HG03558 (cell line): Measurements from ENCODE around the gene AGAP1.

Experiments
- ATAC-seq: cut with Tn5 transposase; IDR thresholded peaks from one replicate; pipeline ENCODE4 v1.9.1; 2021; ENCODE audit warnings: moderate number of reproducible peaks; ENCODE audit not compliant: unreplicated experiment; ENCODE audit errors: extremely low read depth

Gene AGAP1

DNA sequence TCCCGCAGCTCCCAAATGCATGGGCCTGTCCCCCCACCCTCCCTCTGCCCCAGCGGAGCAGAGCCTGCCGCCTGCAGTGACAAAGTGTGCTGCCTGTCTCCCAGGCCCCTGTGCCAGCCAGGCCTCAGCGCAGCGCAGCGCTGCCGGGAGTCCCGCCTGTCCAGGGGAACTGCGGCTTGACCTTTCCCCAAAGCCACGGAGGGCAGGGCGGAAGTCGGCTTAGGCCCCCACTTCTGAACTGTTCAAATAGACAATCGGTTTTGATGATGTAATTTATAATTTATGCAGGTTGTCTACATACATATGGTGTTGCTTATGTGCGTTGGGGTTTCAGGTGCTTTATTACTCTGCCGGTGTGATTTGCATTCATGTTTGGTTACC is 667.2 kb downstream of the AGAP1 start:
- ATAC-seq, result no peak

DNA sequence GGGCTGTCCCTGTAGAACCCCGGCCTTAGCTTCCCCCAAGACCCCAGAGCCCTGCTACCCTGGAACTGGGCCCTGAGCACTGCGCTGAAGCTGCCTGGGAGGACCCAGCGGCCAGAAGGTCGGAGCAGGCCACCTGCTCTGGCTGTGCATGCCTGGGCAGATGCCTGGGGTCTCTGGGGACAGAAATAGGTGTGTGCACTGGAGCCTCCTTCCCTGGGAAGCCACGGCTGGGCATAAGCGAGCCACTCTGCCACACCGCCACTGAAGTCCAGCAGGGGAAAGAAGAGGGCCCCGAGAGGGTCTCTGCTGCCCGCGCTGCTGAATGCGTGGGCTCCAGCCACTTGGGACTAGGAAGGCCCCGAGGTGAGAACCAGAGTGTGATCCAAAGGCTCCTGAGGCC is 667.7 kb downstream of the AGAP1 start:
- ATAC-seq, result no peak

DNA sequence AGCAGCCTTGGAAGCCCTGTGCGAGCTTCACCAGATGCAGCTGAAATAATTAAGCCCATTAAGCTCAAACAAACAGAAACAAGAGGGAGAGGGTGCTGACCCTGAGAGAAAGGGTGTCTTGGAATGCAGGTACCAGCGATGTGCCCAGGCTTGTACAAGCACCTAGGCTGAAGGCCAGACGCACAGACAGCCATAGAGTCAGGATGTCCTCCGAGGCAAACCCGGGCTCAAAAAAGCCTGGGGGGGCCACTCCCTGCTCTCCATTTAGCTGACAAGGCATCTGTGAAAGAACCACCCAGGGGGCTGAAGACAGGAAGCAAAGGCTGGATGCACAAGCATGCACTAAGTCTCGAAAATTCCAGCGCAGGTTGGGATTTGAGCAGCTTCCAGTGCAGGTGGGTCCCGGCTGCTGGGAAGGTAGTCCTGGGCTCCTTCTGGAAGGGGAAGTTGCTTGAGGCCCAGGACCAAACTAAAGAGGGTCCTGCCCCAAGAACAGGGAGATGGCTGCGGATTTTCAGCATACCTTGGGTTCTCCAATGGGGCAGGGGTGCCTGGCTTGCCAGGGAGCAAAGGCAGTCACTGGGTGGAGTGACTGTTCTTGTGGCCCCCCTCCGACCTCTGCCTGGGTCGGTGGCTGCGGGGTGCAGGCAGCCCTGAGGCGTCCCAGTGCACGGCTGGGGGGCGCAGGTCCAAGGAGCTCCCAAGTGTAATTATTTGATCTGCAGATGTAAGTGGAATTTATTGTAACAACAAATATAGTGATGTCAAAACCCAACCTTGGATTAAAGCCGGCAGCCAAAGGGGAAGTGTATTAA is 668.4 kb downstream of the AGAP1 start:
- ATAC-seq, result no peak

DNA sequence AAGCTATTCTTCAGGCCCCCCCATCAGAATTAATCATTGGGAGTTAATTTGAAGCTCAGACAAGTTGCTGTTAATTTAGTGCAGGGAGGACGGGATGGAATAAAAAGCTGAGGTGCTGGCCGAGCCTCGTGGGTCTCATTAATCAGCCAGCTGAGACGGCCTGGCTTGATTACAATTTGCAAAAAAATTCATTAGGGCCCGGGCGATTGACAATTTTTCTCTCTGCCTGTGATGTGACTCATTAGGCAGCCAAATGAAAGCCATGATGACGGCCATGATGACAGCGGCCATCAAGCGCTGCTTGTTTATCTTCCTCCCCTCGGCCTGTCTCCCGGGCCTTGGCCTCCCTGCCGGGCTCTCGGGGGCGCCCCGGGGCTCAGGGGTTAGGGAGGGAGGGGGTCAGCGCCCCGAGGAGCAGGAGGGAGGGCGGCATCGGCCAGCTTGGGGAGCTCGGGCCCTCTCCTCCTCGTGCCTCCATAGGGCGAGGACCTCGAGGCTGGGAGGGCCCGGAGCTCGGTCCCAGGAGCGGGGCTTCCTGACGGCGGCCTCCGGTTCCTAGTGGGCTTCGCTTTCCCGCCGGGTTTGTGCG is 669.1 kb downstream of the AGAP1 start:
- ATAC-seq, result no peak

DNA sequence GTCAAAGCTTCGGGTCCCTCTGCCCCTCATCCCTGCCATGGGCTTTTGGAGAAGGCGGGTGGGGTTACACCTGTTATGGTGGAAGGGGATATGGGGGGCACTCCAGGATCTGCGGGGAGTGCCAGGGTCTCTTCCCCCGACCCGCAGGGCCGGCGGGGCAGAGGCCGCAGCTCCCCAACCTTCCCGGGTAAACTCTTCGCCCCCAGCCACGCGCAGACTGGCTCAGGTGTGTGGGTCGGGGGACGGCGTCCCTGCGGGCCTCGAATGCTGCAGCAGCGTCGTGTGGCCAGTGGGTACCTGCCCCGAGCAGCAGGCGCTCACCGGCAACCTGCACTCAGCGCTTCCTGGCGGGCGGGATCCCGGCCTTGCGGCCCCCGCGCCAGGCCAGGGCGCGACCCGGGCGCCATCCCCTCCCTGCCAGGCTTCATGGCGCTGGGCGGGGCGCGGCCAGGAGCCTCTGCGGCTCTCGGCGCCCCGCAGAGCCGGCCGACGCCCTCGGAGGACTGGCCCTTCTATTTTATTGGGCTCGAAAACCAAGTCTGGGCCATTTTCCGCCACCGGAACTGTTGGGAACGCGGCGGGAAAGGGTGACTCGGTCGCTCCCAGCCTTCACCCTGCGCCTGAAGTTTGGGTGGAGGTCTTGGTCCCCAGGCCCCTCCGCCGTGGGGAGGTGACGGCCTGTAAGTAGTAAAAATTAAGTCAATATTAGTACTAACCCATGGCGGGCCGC is 669.8 kb downstream of the AGAP1 start:
- no peak for ATAC-seq

DNA sequence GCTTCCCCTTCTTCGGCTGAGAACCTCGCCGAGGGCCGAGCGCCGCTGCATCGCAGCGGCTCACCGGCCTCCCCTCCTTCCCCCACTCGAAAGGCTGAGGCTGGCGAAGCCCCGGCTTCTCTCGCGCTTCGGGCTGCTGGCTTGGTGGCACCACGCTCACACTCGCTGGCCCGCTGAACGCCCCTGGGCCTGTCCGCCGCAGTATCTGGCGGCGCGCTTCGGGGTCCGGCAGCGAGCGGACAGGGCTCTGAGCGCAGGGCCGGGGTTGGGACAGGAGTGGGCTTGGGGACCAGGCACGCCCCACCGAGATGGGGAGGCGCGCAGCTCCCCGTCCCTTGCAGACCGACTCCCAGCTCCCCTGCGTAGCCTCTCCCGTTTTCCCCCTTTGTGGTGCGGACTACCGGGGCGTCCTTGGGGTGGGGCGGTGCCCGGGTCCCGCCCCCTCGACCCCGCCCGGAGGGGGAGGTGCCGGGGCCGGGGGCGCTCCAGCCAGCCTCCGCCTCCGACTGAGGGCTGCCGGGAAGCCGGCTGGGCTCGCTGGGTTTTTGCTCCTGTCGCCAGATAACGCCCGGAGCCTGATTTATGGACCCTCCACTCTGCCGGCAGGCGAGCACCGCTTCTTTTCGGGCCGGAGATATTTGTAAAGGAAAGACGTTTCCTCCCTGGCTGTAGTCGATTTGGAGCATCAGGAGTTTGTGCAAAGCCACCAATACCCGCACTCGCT is 670.5 kb downstream of the AGAP1 start:
- ATAC-seq, result no peak

DNA sequence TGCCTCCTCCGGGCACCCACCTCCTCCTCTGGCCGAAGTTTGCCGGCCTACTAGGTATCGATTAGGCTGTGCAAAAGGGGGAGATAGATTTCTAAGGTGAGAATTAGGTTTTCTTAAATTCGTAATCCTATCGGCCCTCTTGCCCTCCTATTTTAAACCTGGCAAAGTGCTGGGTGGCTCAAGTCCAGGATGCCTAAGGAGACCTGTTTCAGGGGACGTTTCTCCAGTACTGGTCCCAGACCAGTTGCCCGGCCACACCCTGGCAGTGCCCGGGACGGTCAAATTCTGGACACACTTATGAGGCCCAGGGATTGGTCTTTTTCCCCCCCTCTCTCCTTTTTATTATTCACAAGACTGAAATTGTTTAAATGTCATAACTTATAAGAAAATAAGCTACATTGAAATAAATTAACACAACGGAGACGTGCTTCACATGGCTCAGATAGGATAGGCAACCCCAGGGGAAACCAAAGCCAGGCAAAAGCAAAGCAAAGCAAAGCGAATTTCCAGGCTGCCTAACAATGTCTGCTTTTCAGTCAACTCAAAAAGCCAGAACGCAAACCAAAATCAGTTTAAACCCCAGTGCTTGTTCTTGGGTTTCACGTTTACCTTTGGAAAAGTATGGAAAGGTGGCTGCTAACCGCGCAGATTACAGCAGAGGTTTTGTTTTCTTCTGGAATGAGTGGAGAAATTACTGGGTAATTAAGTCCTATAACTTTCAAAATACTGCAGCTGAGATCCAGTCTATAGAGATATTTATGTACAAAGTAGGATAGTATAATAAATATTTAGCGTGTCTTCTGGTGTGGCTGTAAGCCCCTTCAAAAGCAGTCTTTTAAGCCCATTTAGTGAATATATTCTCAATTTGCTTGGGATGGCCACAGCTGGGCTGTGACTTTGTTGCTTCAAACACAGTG is 671.3 kb downstream of the AGAP1 start:
- no peak for ATAC-seq

DNA sequence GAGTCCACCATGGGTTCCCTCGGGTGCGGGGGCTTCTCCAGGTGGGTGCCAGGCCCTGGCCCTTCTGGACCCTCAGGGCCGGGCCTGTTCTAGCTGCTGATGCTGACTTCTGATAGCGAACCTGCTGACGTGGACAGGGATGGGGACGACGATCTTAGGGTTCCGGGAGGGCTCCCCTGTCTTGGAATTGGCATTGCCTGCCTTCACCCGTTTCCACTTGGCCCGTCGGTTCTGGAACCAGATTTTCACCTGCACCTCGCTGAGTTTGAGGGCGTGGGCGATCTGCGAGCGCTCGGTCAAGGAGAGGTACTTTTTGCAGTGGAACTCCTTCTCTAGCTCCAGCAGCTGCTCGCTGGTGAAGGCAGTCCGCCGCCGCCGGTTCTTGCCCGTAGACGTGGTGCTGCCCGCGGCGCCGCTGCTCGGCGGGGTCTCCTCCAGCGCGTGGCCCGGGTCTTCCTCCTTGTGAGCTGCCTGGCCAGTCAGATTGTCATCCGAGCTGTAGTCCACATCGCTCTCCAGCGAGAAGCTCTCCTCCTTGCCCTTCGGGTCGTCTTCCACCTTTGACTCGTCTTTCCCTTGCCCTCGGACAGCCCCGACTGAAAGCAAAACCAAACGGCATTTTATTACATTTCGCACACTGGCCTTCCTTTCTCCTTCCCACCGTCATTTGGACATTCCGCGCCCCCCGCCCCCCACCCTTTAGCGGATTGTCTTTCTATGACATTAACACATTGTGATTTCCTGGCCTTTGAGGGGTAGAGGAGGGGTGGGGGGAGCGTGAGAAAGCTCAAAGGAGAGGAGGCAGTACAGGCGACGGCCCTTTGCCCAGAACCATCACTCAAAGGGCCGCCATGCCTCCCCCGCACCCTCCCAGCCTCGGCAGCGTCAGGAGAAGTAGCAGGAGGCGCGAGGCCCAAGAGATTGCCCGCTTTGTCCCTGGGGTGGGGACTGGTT is 672.3 kb downstream of the AGAP1 start:
- no peak for ATAC-seq

DNA sequence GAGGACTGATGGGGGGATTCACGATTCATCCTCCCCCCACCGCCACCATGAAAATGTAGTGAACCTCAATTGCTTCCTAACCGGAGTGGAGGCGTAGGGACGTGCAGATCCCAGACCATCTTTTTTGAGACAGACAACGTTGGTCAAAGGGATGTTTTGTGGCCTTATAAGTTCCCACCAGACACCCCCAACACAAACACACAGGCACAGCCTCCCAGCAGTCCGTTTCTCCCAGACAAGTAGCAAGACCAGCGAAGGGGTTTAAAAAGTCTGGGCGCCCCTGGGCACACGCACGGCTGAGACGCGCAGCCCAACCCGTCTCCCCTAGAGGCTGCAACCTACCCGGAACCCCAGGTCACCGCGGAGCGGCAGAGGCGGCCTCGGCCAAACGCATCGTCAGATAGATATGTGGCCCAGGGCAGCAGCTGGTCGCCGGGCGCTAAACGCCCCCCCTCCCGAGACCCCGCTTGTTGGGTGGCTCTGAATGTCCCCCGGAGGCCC is 673.0 kb downstream of the AGAP1 start:
- no peak for ATAC-seq

DNA sequence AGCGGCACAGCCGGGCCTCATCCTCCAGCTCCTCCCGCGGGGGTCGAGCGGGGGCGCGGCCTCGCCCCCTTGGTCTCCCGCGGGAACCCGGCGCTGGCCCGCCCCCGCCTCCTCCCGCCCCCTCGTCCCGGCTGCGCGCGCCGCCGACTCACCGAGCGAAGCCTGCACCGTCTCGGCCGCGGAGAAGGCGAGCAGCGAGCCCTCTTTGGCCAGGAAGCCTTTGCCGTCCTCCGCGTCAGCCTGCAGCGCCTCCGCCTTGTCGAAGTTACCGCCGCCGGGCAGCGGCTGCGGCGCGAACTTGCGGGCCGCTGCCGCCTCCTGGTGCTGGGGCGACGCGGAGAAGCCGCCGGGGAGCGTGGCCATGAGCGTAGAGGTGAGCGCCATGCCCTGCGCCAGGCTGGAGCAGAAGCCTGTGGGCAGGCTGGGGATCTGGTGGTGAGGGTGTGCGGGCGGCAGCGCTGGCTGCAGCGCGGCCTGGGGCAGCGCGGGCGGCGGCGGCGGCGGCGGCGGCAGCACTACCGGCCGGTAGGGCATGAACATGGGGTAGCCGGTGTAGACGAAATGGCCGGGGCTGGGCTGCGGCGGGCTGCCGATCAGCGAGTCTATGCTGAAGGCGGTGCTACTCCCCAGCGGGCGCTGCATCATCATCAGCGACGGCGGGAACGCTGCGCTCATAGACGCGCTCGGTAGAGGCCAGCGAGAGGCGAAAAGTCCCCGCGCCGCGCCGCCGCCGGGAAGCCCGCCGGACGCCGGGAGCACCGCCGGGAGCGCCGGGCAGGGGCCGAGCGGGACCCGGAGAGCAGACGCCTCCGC is 673.7 kb downstream of the AGAP1 start:
- ATAC-seq, result no peak

DNA sequence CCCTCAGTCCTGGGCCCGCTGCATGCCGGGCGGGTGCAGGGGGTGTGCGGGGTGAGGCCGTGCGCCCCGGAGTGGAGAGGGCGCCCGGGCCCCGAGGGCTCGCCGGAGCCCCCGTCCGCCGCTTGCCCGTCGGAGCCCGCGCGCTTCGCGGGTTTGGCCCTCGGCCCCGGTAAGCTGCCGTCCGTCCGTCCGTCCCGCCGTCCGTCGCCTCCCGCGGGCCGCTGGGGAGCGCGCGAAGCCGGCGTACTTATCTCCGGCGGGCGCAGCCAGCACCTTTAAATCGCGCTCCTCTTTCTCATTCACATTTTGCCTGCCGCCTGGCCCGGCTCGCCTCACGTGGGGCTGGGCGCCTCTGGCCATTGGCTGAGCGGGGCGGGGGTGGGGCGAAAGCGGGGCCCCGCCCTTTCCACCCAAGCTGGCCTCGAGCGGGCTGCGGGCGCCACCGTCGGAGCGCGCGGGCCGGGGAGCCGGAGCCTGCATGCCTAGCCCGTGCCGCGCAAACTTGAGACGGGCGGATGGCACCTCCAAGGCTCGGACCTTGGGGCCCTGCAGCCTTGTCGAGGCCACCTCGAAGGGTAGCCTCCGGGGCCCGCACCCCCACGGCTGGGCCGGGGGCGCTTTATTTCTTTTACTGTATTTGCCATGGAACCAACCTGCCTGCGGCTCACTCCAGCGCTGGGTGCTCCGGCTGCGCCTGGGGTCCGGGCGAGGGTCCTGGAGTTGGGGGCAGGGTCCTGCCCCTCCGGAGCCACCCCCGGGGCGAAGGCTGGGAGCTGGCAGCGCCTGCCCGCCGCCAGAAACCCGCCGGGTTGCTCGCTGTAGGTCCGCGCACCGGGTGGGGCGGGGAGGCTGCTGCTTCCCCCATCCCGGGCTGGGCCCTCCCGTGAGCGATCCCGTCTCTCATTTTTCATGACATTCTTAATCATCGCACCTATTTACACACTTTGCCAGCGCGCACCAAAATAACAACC is 674.6 kb downstream of the AGAP1 start, which contains the start of gene GBX2:
GBX2 (minus strand) TSS at position 277 of the 971 bp plus-strand sequence. CDS start 415 bp downstream, outside the sequence.
- no peak for ATAC-seq

DNA sequence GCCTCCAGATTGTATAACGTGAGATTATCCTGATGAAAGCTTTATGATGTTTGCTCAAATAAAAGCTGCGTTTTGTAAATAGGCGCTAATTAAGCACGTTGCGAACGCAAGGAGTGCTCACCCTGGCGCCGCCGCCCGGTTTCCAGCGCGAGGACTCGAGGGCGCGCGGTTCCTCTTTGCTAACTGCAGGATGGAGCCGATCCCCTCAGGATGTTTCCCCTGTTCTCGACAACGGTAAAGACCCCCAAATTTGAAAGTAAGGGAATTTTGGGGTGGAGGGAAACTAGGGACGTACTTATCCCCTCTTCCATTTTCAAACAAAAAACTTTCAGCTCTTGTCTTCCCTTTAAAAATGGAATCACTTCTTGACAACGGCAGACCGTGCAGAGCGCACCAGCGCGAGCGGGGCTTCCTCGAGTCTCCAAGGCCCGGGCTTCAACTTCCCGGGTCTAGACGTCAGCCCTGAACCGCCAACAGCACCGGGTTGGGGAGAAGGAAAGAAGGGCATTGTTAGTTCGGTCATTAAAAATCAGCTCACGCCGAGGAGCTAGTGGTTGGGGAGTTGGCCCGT is 675.4 kb downstream of the AGAP1 start:
- no peak for ATAC-seq

DNA sequence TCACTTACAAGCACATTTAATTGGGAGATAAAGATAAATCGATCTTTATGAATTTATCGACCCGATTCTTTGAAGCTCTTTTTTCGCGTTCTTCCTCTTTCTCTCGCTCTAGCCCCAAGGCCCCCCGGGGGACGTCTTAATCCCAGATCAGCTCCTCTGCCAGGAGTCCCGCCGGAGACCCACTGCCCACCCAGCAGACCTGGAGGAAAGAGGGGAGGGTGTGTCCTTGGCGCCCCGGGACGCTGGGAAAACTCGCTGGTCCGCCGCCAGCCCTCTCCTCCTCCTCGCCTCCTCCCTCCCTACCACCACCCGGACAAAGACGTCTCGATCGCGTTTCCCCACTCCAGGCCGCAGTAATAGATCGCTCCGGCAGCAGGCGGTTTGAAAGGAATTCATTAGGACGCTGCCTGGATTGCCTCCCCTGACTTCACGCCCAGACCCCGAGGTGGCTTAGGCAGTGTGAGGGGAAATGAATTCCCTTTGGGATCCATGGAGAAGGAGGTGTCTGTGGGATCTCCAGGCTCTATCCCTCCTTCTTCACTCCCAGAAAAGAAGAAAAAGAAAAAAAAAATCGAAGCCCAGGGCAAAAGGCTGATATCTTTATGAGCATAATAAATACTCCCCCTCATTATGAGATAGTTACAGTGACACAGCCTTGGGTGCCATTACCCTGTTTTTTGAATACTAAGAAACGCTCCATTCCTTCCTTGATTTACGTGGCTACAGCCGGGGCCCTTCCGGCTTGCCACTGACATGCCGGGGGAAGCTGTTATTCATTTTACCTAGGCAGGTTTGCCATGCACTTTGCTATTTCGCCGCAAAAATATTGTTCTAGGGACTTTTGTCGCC is 676.1 kb downstream of the AGAP1 start:
- no peak for ATAC-seq

DNA sequence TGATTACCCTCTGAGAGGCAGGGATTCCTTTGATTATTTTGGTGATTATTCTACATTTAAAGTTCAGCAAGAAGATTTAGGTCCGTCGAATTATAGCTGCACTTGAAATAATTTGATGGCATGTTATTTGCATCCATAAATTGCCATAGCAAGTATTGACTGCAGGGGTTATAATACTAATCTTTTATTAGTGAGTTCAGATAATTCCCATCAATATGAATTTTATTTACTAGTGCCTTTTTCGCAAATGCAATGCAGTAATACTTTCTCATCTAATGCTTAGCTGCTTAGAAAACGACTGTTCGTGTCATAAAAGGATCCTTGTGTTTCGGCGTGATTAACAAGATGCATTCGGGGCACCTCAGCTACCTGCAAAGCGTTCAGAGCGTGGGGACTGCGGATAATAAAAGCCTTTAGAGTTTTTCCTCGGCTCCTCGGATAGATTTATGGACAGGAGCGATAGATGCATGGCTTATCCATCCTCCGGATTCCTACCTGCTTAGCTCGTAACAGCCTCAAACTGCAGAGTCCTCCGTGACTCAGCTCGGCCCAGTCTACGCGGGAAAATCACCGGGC is 676.8 kb downstream of the AGAP1 start:
- no peak for ATAC-seq

DNA sequence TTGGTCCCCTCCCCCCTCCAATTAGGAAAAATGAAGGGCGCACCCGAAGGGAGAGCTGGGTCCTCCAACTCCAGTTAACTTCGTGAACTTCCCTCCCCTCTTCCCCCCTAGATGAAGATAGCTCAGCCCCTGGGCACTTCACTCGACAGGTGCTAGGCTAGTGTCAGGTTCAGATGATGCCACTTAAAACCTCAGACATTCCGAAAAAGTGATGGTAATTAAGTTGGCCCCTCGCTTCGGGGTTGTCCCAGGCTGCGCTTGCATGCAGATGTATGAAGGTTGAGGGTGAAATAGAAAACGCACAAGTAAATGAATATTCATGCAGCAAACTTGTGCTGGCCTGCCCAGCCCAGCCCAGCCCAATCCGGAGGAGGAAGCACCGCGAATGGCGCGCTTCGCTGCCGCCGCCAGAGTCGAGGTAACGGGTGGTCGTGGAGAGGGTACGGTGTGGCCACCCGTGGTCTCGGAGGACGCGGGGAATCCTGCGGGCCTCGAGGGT is 677.4 kb downstream of the AGAP1 start:
- ATAC-seq, result no peak
